ENCODE data around the gene PUSL1.

DNA sequence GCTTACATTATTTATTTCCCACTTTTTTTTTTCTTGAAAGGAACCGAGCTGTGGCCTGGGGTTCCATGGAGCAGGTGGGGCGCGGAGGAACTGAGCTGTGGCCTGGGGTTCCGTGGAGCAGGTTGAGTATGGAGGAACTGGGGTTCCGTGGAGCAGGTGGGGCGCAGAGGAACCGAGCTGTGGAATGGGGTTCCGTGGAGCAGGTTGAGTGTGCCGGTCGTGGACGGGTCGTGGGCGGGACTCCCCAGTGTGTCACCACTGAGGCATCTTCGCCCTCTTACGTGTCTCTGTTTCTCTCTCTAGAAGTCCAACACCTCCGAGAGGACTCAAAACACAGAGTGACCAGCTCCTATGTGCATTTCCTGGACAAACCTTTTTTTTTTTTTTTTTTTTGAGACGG lies 29.4 kb upstream of the PUSL1 start:
- no peak for TF ChIP-seq TAF1 (IDR thresholded peaks at IDR 0.05; ENCODE audit: borderline replicate concordance, insufficient read depth, low read length)
- TF ChIP-seq POLR2AphosphoS5 (IDR thresholded peaks at IDR 0.05; ENCODE audit: low read depth, low read length) = no peak
- no peak for TF ChIP-seq SIN3A (IDR thresholded peaks at IDR 0.05; ENCODE audit: borderline replicate concordance, insufficient read depth, low read length)
